EL (cell line): Measurements from ENCODE around the gene BSG.

Source experiments
- DNase-seq: peaks from one replicate; pipeline ENCODE4 v3.0.0-alpha.2; 2016

The BSG gene

DNA sequence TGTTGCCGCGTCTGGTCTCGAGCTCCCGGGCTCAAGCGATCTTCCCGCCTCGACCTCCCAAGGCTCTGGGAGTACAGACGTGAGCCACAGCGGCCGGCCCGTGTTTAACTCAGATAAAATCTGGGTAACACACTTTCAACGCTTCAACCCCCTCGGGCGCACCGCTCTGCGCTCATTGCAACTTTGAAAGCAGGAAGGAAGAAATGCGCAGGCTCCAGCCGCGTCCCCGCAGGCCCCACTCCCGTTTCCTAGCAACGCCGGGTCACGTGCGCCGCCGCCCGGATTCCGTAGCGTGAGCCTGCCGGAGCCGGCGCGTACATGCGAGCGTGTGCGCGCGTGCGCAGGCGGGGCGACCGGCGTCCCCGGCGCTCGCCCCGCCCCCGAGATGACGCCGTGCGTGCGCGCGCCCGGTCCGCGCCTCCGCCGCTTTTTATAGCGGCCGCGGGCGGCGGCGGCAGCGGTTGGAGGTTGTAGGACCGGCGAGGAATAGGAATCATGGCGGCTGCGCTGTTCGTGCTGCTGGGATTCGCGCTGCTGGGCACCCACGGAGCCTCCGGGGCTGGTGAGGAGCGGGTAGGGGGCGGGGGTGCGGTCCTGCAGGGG lies at the start of gene BSG:
BSG (plus strand) TSS at position 457 of the 603 bp plus-strand sequence; CDS start at position 496, 39 bp downstream.
- DNase-seq, result peak; percentile 98

DNA sequence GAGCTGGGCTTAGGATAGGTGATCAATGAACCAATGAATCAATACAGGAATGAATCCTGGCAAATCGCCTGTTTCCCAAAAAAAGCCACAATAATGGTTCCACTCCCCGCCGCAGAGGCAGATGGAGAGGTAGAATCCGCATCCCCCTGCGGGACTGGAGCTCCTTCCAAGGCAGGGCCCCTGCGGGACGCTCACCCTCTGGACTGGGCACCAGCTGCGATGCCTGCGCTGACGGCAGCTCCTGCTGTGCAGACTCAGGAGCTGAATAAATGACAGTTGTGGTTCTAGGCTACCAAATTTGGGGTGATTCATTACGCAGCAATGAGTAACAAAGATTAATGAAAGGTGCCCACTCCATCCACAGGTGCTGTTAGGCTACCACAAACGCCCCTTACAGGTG lies 49.7 kb upstream of the BSG start:
- no peak for DNase-seq

- DNase-seq, result no peak
Observed at GRCh38 chr19:524062-524674, 48.2 kb upstream of the BSG start.

DNA sequence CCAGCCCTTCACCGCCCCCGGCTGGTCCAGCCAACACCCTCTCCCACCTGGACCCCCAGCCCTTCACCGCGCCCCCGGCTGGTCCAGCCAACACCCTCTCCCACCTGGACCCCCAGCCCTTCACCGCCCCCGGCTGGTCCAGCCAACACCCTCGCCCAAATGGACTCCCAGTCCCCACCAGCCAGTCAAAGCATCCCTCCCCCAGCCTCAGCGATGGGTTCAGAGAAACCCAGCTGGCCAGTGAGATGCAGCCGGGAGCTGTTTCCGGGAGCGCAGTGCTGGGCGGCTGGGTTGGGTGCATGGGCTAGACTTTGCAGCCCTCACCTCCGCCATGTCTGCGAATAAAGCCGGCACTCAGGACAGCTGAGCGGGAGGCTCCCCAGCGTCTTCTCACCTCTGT lies 47.4 kb upstream of the BSG start:
- DNase-seq, result no peak

- no peak for DNase-seq
Observed at GRCh38 chr19:525857-526419, 46.5 kb upstream of the BSG start.

- no peak for DNase-seq
Observed at GRCh38 chr19:530134-531008, 42.0 kb upstream of the BSG start.

DNA sequence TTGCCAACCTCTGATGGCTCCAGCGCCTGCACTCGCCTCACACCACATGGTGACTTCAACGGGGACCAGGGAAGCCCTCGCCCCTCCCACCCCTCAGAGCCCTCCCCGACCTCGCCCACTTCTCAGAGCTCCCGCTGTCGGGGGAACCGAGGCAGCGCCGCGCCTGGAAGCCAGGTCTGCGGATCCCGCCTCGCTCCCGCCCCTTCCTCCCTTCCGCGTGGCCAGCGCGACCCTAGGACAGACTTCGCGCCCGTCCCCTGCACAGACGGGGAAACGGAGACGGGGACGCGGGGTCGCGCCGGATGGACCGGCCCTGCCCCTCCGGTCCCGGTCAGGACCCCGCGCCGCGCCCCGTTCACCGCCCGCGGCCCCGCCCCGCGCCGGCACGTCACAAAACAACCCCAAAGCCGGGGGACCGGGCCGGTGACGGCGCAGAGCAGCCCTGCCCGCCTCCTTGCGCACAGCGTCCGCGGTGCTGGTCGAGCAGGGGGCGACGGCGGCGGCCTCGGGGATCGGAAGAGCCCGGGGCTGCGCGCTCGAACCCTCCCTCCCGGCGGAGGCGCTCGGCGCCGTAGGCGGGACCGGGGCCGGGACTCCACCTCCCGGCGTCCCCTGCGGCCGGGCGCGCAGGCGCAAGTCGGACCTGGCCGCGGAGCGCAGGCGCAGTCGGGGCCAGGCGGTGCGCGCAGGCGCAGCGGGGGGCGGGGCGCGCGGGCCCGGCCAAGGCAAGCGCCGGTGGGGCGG lies 41.2 kb upstream of the BSG start:
- DNase-seq, result peak; percentile 83

GRCh38 chr19:531753-532560 lies 40.4 kb upstream of the BSG start, which contains the start of gene CDC34:
Gene CDC34 (plus strand): TSS chr19:531760. CDS start chr19:531932, 172 bp downstream.
- no peak for DNase-seq

- peak; percentile 72 for DNase-seq
Observed at GRCh38 chr19:532561-533363, 39.6 kb upstream of the BSG start.

- DNase-seq, result no peak
Observed at GRCh38 chr19:533364-534058, 38.9 kb upstream of the BSG start.

DNA sequence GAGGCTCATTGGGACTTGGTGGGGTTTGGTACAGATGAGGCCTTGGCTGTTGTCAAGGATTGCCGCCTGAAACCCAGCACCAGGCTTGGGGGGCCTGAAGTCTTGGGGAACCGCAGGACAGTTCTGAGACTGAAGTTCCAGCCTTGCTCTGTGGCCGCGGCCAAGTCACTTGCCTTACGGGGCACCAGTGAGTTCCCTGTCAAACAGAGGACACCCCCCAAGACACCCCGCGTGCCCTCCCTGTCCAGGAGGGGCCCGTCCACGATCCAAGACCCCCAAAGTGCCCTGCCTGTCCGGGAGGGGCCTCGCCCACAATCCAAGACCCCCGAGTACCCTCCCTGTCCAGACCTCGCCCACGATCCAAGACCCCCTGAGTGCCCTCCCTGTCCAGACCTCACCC lies 38.3 kb upstream of the BSG start:
- DNase-seq, result no peak

DNA sequence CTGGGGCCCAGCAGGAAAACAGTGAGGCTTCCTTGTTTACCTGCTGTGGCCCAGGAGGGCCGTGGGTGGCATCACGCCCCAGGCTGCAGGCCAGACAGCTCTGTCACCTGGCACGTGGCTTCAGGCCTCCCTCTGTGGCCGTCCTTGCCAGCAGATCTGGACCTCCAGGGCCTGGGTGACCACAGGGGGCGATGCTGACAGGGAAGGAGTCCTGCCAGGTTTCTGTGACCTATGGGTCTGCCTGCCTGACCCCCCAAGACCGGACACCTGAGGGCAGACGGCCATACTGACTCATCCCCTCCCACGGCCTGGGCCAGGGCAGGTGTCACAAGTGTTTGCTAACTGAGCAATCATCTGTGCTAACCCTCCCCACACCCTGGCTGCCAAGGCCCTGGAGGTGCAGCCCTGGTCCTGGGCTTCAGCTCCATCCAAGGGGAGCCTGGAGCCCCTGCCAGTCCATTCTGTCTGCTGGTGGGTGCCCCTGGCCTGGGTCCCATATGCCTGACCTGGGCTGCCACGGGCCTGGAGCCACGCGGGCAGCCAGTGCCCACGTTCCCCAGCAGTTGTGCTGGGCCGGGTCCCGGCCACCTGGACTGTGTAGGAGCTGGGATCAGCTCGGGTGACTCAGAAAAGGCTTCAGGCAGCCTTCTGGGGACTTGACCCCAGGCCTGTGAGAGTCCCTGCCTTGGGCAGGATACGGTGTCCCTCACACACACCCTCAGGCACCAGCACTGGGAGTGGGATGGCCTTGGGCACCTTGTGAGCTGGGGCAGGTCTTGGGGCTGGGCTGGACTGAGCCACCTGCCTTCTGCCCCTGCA lies 37.2 kb upstream of the BSG start:
- DNase-seq, result no peak

DNA sequence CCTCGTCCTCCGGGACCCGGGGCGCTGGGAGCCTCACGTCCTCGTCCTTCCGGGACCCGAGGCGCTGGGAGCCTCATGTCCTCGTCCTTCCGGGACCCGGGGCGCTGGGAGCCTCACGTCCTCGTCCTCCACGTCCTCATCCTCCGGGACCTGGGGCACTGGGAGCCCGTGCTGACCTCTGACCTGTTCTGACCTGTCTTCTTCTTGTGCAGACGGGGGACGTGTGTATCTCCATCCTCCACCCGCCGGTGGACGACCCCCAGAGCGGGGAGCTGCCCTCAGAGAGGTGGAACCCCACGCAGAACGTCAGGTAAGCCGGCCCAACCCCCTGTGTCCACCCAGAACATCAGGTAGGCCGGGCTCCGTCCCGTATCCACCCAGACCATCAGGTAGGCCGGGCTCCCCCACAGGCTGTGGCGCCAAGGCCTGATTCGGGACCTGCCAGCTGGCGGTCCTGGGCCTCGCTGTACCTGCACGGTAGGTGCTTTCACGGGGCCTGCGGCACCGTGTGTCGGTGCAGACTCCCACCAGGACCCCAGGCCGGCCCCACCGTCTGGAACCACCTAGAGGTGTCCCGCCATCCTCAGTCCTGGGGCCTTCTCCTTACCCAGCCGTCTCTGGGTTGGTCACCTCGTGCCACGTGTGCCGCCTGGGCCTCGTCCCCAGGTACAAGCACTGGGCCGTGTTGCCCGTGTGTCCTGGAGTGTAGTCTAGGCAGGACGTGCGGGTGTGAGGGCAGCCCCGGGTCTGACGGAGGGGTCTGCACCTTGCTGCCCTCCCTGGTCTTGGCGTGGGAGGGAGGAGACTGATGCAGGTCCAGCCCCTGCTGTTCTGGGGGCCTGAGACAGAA lies 36.1 kb upstream of the BSG start:
- no peak for DNase-seq

GRCh38 chr19:536881-537404 lies 35.5 kb upstream of the BSG start:
- DNase-seq, result no peak

DNA sequence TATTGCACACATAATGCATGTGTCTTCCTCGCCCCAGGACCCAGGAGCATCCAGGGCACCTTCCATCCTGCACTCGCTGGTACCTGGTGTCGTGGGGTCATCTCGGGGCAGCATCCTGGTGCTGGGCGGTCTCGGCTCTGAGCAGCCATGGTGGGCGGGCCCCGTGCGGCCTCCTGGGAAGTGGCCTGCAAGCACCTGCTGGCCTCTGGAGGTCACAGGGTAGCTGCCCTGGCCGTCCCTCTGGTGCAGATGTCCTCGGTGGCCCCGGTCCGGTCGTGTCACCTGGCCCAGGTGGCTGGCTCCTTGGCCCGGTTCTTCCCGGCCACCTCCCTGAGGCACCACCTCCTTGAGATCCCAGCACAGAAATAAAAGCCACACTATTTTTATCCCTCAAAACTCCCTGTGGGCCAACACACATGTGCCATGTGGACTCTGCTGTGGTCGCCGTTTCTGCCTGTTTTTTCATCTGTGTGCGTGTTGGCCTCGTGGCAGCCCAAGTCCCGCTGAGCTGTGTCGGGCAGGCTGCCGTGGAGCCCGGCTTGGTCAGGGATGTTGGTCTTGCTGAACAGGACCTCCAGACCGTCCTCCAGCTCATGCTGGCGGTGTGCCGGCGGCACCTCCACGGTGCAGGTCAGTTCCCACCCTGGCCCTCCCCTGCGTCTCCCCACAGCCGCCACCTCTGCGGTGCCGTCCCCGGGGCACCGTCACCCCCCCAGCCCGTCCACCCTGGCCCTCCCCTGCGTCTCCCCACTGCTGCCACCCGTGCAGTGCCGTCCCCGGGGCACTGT lies 33.6 kb upstream of the BSG start:
- DNase-seq, result no peak

- DNase-seq, result no peak
Observed at GRCh38 chr19:539429-540030, 32.9 kb upstream of the BSG start.
